Activated CD4-positive, alpha-beta T cell treated with anti-CD3 and anti-CD28 coated beads, Interleukin-2, Interleukin-4, amounts not matched to agents 100 ng/mL and 50 ng/mL, durations not matched to agents 16 hours and 8 hours (primary cell): ENCODE results near the gene COL18A1.
"Not testable (repeated sequence)": the region's sequence is repeated elsewhere in the genome, so short reads cannot be mapped to it uniquely, and the experiment has no call there.

Source experiments
- DNase-seq: peaks from one replicate; pipeline ENCODE4 v3.0.0-alpha.2; 2020; ENCODE audit warnings: low spot score

COL18A1 gene

DNA sequence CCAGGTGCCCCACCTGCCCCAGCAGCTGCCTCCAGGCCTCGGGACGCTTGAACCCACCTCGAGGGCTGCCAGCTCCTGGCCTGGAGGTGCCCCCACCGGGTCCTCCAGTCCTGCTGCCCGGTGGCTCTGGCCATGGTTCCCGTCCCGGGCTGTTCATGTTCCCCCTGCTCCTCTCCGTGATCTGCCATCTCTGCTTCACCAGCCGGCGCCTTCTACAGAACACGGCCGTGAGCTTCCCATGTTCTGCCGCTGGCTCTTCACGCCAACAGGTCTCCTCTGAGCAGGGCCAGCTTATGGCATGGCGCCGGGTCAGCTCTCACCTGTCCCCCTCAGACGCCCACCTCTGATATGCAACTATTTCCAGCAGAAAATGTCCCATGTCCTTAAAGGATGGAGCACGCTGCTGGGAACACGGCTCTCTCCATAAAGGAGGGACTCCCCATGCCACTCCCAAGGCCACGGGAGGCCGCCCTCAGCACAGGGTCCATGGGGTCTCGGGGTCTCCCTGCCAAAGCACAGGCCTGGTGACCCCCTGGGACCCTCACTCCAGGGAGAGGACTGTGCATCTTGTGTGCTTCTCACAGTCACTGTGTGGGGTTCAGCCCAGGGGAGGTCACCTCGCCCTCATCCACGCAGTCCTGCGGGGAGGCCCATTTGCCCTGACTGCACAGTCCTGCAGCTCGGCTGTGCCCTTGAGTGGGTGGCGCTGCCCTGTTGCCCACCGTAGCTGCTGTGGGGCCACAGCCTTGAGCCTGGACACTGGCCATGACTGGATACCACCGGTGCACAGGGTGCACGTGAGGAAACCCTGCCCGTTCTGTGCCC, 36.7 kb downstream of the COL18A1 start:
- no peak for DNase-seq

DNA sequence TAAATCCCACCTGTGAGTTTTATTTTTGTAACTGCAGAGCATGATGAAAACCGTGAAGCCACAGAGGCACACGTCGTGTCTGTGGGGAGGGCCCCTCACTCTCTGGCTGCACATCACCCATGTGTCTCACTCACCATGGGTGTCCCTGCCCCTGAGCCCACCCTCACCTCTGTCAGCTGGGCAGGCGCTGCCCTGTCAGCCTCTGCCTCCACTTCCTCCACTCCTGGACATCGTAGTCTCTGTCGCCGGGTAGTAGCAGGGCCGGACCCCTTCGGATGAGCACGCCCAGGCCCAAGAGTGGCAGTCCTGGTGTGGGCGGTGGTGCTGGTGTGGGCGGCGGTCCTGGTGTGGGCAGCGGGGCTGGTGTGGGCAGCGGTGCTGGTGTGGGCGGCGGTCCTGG, 37.3 kb downstream of the COL18A1 start:
- DNase-seq = no peak

DNA sequence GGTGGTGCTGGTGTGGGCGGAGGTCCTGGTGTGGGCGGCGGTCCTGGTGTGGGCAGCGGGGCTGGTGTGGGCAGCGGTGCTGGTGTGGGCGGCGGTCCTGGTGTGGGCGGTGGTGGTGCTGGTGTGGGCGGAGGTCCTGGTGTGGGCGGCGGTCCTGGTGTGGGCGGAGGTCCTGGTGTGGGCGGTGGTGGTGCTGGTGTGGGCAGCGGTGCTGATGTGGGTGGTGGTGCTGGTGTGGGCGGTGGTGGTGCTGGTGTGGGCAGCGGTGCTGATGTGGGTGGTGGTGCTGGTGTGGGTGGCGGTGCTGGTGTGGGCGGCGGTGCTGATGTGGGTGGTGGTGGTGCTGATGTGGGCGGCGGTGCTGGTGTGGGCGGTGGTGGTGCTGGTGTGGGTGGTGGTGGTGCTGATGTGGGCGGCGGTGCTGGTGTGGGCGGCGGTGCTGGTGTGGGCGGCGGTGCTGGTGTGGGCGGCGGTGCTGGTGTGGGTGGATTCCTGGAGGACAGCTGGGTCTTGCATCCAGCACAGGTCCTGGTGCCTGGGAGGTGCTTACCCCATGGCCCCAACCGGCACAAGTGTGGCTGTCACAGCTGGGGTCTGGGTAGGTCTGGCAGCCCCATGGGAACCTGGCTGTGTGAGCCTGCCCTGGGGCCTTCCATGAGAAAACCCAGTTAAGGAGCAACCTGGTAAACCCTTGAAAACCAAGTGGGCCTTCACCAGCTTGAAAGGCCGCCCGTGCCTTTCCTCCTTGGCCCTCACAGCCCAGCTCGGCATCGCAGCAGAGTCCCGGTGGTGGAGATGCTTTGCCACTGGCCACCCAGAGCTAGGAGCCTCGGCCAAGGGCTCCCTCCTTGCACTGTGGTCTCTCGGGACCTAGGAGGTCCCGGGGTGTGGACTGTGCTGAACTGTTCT, 38.0 kb downstream of the COL18A1 start:
- not testable (repeated sequence) for DNase-seq

DNA sequence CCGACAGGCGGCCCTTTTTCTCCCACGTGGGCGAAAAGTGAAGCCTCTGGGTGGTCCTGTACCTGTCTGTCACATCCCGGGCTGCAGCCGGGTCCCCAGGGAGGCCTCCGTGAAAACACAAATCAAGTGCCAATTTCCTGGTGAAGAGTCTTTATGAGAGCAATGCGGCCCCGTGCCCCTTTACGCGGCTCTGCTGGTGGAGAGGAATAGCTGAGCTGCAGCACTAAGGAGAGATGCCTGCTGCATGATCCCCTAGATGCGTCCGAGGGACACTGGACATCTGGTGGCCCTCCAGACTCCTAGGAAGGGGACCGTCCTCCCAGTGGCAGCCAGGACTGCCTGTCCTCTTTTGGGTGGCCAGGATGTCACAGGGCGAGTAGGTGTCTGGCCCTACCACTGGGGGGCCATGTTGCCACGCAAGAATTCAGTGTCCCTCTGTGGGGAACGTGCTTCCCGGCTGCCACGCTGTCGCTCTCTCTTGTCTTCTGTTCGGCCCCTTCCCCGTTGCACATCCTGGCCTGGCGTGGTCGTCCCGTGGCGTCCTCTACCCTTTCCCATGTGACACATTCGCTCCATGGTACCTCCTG, 38.7 kb downstream of the COL18A1 start:
- no peak for DNase-seq

DNA sequence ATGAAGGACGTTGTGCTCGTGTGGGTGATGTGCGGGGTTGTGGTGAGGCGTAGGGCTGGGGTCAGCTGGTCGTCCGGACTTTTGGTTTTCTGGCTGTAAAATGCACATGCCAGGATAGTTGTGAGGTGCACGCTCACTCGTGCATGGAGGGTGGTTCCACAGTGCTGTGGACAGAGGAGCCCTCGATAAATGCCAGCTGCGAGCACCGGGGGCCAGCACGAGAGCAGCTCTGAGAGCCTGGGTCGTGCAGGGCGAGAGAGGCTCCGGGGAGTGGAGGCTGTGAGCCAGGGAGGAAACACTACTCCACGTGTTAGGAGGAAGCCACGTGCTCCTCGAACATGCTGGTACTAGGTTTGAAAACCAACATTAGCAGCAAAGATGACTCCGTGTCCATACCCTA, 39.4 kb downstream of the COL18A1 start:
- DNase-seq = no peak

DNA sequence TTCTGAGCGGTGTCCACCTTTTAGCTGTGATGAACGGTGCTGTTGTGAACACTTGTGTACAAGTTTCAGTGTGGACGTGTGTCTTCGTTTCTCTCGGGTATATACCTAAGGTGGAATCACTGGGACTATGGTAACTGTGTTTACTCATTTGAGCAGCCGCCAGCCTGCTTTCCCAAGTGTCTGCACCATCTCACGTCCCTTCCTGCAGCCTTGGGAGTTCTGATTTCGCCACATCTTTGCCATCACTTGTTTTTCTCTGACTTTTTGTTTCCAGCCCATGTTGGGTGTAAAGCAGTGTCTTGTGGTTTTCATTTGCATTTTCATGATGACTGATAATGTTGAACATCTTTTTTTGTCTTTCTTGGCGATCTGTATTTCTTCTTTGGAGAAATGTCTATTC, 40.4 kb downstream of the COL18A1 start:
- no peak for DNase-seq

DNA sequence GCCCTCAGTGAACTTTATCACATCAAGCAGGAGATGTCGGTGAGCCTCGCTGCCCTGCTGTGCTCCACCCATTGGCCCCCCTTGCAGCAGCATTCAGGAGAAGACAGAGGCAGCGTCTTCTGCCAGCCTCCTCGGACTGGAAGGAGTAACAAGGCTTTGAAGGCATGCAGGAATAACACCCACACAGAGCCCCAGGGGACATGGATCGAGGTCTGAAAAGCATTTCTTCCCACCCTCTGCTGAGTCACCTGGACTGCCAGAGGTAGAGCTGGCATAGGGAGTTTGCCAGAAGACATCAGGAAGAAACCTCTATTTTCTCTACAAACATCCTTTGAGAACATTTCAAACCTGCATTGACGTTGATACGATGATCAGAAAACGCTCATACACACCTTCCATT, 42.9 kb downstream of the COL18A1 start:
- DNase-seq = no peak

DNA sequence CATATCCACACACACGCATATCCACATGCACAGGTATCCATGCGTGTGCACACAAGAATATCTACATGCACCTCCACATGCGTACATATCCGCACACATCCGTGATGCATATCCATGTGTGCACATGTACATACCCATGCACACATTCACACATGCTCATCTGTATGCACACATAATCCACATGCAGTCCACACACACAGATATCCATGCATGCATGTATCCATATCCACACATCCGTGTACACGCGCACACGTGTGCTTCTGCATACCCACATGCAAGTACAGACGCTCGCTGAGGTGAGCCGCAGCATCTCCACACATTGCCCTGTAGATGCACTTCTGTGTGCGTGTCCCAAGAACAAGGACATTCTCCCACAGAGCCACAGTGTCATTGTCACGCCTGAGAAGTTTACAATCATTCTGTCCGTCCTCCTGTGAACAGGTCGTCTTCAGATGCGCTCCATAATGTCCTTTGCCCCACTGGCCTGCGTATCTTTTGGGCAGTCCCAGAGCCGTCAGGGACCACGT, 43.4 kb downstream of the COL18A1 start:
- DNase-seq = no peak

DNA sequence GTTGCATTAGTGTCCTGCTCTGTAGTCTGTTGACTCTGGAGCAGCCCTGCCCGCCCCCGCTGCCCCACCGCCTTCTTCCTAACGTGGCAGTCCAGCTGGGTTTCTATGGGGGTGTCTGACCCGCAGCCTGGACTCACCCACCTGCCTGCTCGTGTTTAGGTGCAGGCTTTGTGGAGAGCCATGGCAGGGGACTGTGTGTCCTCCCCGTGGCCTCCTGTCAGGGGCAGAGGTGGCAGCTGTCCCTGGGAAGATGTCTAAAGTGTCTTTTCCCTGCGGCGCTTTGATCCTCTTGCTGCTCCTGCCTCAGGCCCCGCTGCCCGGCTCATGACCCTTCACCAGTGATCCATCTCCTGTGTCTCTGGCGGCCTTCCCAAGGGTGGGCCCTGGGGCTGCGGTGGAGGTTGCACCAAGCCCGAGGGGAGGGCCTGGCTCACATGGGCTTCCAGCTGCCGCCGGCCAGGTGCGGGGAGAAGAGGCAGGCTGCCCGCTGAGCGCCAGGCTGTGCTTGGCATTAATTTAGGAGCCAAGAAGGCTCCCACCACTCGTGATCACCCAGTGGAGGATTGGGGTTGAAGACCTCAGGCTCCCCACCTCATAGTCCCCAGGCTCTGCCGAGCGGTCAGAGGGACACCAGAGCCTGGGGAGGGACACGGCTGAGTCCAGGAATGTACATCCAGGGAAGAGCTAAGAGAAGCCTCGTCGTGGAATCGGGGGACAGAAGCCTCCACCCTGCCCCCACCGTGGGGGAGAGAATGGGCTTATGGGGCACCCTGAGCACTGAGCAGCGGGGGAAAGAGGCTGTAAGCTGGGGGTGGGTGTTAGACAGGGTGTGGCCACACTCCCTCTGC, 44.1 kb downstream of the COL18A1 start:
- DNase-seq = no peak

DNA sequence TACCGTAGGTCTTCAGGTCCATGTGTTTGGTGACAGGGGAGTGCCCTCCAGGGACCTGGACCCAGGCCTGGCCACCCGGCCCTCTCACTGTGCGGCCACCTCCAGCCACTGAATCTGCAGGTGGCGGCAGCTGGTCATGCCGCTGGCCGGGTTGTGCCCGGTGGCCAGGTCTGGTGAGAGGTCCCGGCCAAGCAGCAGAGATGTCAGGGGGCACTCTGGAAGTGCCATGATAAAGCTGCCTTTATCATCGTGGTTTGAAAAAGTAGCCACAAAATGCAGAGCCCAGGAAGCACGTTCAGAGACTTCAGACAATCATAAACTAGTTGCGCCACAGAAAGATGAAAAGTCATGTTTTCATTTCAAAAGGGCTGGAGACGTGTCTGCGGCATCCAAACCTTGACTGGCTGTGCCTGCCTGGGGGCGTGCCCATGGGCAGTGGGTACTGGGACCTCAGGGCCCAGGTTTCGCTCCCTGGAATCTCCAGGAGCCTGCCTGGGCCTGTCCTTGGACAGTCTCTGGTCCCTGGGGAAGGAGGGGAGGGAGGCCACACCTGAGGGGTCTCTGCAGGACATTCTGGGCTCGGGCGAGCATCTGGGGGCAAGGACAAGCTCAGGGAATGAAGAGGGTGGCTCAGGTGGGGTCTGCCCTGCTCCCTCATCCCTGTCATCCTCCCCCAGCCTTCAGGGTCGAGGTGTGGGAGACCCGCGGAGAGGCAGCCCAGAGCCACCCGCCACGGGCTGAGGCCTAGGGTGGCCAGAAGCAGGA, 44.9 kb downstream of the COL18A1 start:
- no peak for DNase-seq

DNA sequence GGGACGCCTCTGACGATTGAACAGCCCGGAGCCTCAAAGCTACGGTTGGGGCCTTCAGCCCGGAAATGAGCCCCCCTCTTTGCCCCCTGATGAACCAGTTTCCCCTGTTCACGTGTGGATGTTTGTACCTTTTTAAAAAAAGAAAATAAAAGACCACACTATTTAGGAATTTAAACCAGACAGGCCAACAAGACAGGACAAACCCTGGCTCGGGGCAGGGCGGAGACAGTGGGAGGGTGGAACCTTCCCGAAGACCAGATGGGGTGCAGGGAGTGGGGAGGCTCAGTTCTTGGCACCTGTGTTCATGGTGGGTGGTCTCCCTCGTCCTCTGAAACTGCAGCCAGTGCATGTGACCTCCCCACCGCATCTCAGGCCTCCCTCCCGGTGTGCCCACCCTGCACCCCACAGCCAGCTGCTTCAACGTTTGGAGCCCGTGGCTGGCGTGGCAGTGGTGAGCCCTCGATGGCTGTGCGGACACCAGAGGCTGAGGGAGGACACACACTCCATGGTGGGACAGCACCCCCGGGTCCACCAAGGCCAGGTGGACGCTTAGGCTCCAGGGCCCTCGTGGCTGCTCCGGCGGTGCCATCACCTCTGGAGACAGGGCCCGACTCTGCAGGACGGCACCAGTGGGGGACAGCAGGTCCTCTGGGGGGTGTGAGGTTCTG, 45.6 kb downstream of the COL18A1 start:
- no peak for DNase-seq

DNA sequence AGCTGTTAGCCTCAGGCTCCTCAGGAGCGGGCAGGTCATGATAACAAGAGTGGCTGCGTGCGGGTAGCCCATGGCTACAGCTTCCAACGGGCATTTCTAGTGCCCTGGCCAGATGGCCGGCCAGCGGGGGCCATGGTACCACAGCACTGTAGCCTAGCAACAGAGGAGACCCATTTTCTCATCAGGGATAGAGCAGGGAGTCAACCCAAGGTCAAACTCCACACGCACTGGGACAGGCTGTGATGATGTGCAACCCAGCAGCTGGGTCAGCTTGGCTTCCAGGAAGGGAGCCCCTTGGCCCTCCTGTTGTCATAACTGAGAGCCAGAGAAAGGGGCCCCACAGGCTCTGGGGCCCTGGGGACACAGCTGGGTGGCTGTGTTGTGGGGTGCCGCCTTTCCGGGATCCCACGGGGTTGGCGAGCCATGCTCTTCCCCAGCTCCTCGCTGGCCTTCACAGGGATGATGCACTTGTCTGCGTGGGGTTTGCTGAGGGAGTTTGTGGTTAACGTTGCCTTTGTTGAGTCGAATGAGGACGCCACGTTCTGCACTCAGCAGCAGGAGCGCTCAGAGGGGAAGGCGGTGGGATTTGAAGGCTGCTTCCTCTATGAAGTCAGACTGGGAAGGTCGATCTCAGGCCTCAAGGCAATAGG, 46.3 kb downstream of the COL18A1 start:
- DNase-seq = no peak

DNA sequence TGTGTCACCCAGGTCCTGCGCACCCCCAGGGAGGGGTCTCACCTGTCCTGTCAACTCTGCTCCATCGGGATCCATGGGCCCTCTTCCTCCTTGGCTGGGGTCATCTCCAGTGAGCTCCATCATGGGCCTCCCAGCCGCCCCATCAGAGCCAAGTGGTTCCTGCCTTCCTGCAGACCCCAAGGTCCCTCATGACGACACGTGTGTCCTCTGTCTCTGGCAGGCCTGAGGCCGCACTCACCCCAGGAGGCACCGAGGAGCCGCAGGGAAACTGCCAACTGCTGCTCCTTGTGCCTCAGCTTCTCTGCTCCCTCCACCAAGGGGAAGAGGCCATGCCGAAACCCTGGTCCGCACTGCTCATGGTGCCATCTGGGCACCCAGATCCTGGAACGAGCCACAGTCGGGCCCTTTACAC, 46.8 kb downstream of the COL18A1 start:
- no peak for DNase-seq

DNA sequence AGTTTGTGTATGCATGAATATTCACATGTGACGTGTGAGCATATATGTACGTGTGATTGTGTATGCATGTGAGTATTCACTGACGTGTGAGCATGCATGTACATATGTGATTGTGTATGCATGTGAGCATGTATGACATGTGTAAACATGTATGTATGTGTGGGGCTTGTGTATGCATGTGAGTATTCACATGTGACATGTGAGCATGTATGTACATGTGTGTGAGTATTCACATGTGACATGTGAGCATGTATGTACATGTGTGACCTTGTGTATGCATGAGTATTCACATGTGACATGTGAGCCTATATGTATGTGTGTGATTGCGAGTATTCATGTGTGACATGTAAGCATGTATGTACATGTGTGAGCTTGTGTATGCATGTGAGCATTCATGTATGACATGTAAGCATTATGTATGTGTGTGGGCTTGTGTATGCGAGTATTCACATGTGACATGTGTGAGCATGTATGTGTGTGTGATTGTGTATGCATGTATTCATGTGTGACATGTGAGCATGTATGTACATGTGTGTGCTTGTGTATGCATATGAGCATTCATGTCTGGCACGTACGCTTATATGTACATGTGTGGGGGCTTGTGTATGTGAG, 47.8 kb downstream of the COL18A1 start:
- DNase-seq = no peak

DNA sequence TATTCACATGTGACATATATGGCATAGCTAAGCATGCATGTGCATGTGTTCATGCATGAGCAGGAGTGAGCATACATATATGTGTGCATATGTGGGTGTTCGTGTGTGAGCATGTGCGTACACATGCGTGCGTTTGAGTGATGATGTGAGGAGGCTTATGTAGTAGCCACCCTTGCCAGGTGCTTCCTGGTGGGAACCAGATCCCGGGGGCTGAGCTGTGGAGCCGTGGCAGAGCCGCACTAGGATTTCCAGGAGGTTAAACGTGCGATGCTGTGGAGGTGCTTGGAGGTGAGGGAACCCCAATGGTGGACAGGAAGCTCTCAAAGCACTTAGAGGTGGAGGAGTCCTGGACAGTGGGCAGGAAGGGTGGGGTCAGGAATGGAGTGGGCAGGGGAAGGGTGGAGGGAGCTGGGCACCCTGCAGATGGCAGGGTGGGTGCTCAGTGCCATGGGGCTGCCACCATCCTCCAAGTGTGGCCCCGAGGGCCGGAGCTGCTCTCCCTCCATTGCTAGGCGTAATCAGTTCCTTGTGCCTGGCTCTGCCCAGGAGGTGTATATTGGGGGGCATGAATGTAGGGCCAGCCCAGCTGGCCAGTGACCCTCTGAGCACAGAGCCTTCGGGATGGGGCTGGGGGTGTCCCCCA, 48.5 kb downstream of the COL18A1 start:
- no peak for DNase-seq

DNA sequence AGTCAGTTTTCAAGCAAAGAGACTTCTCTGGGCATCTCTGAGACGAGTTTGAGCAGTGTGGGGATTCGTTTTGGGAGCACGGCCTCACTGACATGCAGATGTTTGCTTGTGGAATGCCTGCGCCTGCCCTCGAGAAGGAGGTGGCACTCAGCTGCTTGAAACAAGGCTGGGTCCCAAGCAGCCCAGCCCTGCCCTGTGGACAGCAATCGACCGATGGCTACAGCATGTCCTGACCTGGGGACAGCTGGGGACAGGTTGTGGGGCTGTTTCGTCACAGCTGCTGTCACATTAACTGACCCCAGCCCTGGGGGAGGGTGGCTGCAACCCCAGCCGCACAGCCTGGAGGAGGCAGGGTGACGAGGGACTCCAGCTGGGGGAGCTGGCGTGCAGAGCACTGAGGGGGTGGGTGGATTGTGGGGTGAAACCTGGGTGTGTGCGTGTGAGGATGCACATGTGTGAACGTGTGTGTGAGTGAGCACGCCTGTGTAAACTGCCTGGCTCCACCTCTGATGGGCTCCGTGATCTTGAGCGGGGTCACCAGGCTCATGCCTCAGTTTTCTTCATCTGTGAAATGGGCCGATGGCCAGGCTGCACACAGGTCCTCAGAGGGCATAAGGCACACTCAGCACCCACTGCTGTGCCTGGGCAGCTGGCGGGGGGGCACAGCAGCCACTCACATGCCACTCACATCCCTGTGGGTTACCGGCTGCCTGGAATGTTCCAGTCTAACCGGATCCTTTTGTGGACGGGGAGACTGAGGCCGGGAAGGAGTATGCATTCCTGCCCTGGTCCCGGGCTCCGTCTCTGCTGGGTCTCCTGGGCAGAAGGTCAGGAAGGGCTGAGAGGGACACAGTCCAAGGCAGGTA, 49.3 kb downstream of the COL18A1 start:
- DNase-seq = no peak

DNA sequence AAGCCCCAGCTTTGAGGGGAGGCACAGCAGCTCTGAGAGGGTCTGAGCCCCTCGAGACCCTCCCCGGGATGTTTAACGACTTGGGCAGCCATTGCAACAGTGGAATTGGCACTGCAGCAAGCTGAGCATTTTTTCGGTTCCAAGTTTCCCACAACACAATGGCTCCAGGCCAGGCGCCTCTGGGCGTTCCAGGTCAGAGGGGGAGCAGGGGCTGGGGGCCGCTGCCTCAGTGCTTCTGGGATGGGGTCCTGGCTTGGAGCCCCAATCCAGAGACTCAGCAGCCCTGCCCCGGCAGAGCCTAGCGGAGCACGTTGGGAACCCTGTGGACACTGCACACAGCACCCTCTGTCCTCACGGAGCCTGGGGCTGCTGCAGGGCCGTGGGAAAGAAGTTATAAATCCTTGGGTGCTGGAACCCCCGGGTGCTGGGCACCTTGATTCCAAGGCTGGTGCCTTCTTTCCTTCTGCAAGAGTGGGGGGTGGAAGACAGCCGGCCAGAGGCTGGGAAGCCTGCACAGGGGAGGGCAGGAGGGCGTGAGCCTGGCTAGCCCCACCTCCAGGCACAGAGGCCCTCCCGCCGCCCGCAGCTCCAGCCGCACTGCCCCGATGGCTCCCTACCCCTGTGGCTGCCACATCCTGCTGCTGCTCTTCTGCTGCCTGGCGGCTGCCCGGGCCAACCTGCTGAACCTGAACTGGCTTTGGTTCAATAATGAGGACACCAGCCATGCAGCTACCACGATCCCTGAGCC, 50.1 kb downstream of the COL18A1 start:
- no peak for DNase-seq
